SK-N-SH treated with all-trans-retinoic acid at 6 μM for 48 hours (cell line): ENCODE data around the gene CBLL1.

Source experiments
- ARNTL ChIP-seq: fragments of 450-650 bp; formaldehyde crosslinking; IDR thresholded peaks from 2 replicates; pipeline ENCODE4 v1.5.0; 2020; ENCODE audit warnings: low read depth, mild to moderate bottlenecking, moderate library complexity, borderline replicate concordance
- ESRRG ChIP-seq: fragments of 250-450 bp; sonication (Bioruptor Pico); IDR thresholded peaks from 2 replicates; pipeline ENCODE4 v1.6.1; 2021; ENCODE audit warnings: mild to moderate bottlenecking
- OSR1 ChIP-seq: fragments of 250-450 bp; sonication (Bioruptor Pico); IDR thresholded peaks from 2 replicates; pipeline ENCODE4 v1.8.0; 2022; ENCODE audit warnings: moderate library complexity, mild to moderate bottlenecking, inconsistent platforms
- PPARA ChIP-seq: fragments of 250-450 bp; sonication (Bioruptor Pico); IDR thresholded peaks from 2 replicates; pipeline ENCODE4 v1.5.0; 2020; ENCODE audit warnings: mild to moderate bottlenecking, borderline replicate concordance
- RARB ChIP-seq: fragments of 250-450 bp; sonication (Bioruptor Pico); IDR thresholded peaks from 2 replicates; pipeline ENCODE4 v1.8.0; 2021; ENCODE audit warnings: mild to moderate bottlenecking, moderate library complexity
- TCF4 ChIP-seq: fragments of 250-450 bp; sonication (Bioruptor Pico); IDR thresholded peaks from 2 replicates; pipeline ENCODE4 v1.8.0; 2021; ENCODE audit warnings: mild to moderate bottlenecking, moderate library complexity, borderline replicate concordance
- ZFP3 ChIP-seq: fragments of 250-450 bp; sonication (Bioruptor Pico); IDR thresholded peaks from 2 replicates; pipeline ENCODE4 v1.5.0; 2020; ENCODE audit warnings: mild to moderate bottlenecking, moderate library complexity
- TF ChIP-seq, protein P1 (sequence below): fragments of 250-450 bp; sonication (Bioruptor Pico); IDR thresholded peaks from 2 replicates; pipeline ENCODE4 v1.8.0; 2020; ENCODE audit warnings: mild to moderate bottlenecking, moderate library complexity, borderline replicate concordance
- TF ChIP-seq, protein P2 (sequence below): fragments of 250-450 bp; sonication (Bioruptor Pico); IDR thresholded peaks from 2 replicates; pipeline ENCODE4 v1.8.0; 2021; ENCODE audit warnings: low read depth, mild to moderate bottlenecking, moderate library complexity, borderline replicate concordance

DNA sequence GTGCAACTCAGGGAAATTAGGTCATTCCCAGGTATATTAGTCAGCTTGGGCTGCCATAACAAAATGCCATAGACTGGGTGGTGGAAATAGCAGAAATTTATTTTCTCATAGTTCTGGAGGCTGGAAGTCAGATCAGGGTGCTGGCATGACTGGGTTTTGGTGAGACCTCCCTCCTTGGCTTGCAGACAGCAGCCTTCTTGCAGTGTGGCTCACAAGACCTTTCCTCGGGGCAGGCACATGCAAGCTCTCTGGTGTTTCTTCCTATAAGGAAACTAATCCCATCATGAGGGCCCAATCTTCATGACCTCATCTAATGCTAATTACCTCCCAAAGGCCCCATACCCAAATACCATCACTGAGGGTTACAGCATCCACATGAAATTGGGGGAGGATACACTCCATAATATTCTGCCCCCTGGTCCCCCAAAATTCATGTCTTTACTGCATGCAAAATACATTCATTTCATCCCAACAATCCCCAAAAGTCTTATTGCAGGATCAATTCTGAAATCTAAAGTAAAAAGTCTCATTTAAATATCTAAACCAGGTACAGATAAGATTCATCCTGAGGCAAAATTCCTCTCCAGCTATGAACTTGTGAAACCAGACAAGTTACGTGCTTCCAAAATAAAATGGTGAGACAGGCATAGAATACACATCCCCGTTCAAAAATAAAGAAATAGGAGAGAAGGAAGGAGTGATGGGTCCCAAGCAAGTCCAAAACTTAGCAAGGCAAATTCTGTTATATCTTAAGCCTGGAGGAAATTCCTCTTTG, 17.4 kb upstream of the CBLL1 start:
- TF ChIP-seq, protein P1, sequence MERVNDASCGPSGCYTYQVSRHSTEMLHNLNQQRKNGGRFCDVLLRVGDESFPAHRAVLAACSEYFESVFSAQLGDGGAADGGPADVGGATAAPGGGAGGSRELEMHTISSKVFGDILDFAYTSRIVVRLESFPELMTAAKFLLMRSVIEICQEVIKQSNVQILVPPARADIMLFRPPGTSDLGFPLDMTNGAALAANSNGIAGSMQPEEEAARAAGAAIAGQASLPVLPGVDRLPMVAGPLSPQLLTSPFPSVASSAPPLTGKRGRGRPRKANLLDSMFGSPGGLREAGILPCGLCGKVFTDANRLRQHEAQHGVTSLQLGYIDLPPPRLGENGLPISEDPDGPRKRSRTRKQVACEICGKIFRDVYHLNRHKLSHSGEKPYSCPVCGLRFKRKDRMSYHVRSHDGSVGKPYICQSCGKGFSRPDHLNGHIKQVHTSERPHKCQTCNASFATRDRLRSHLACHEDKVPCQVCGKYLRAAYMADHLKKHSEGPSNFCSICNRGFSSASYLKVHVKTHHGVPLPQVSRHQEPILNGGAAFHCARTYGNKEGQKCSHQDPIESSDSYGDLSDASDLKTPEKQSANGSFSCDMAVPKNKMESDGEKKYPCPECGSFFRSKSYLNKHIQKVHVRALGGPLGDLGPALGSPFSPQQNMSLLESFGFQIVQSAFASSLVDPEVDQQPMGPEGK: no peak
- no peak for TF ChIP-seq ARNTL (CRISPR knock-in tag)
- no peak for TF ChIP-seq ZFP3 (CRISPR knock-in tag)
- TF ChIP-seq, protein P2, sequence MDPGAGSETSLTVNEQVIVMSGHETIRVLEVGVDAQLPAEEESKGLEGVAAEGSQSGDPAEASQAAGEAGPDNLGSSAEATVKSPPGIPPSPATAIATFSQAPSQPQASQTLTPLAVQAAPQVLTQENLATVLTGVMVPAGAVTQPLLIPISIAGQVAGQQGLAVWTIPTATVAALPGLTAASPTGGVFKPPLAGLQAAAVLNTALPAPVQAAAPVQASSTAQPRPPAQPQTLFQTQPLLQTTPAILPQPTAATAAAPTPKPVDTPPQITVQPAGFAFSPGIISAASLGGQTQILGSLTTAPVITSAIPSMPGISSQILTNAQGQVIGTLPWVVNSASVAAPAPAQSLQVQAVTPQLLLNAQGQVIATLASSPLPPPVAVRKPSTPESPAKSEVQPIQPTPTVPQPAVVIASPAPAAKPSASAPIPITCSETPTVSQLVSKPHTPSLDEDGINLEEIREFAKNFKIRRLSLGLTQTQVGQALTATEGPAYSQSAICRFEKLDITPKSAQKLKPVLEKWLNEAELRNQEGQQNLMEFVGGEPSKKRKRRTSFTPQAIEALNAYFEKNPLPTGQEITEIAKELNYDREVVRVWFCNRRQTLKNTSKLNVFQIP (CRISPR knock-in tag): no peak
- no peak for TF ChIP-seq RARB (CRISPR knock-in tag)
- no peak for TF ChIP-seq TCF4 (CRISPR knock-in tag)
- TF ChIP-seq ESRRG (CRISPR knock-in tag): no peak
- no peak for TF ChIP-seq PPARA (CRISPR knock-in tag)
- no peak for TF ChIP-seq OSR1 (CRISPR knock-in tag)
